HepG2 (cell line): ENCODE results near the gene ISG20L2. TPM values are rescaled to one million over a fixed set of nuclear protein-coding genes. Genes with fewer than 3 reads are reported as not detected.
A peak's percentile ranks its signal among the peaks of the same experiment; 100 is the strongest.

Experiments
- ARID4A ChIP-seq: sonication (generic); formaldehyde crosslinking; IDR thresholded peaks from 2 replicates; pipeline ENCODE4 v1.5.0; 2020; ENCODE audit warnings: mild to moderate bottlenecking, missing genetic modification reagents, borderline replicate concordance
- ARNTL ChIP-seq: sonication (generic); formaldehyde crosslinking; IDR thresholded peaks from 2 replicates; pipeline ENCODE4 v1.4.0; 2020; ENCODE audit warnings: mild to moderate bottlenecking, missing genetic modification reagents
- ATF7-NPFF ChIP-seq: sonication (generic); formaldehyde crosslinking; IDR thresholded peaks from 2 replicates; pipeline ENCODE4 v1.8.1; 2023; ENCODE audit warnings: mild to moderate bottlenecking, low read depth, missing genetic modification reagents, moderate library complexity
- ELF1 ChIP-seq: sonication (generic); formaldehyde crosslinking; IDR thresholded peaks from 2 replicates; pipeline ENCODE4 v1.4.0; 2020; ENCODE audit warnings: missing genetic modification reagents
- GATAD2A ChIP-seq: IDR thresholded peaks from 2 replicates; pipeline ENCODE4 v1.6.1; 2016
- HMGXB4 ChIP-seq, 2 experiments: sonication (generic) in 1 of 2; formaldehyde crosslinking in 1 of 2; IDR thresholded peaks; 2 replicates each; pipeline versions ENCODE4 v1.4.0 to v1.6.1; 2018 to 2020; ENCODE audit warnings: missing genetic modification reagents in 2 of 2, borderline replicate concordance in 1 of 2, low read depth in 1 of 2, mild to moderate bottlenecking in 1 of 2, missing biosample characterization in 1 of 2
- MXI1 ChIP-seq: IDR thresholded peaks from 3 replicates; pipeline ENCODE4 v1.6.1; 2012; ENCODE audit warnings: low read depth, low read length, inconsistent platforms, borderline replicate concordance
- NBN ChIP-seq: fragments of 450-650 bp; conservative IDR thresholded peaks from 2 replicates; pipeline ENCODE4 v1.6.1; 2017
- PATZ1 ChIP-seq: sonication (generic); formaldehyde crosslinking; IDR thresholded peaks from 2 replicates; pipeline ENCODE4 v1.4.0; 2020; ENCODE audit warnings: missing genetic modification reagents
- PHB2 ChIP-seq: fragments of 450-650 bp; IDR thresholded peaks from 2 replicates; pipeline ENCODE4 v1.6.1; 2018; ENCODE audit not compliant: partially characterized antibody
- POGZ ChIP-seq: sonication (generic); formaldehyde crosslinking; IDR thresholded peaks from 2 replicates; pipeline ENCODE4 v1.4.0; 2020; ENCODE audit warnings: mild to moderate bottlenecking, missing genetic modification reagents
- PRDM4 ChIP-seq: sonication (generic); formaldehyde crosslinking; IDR thresholded peaks from 2 replicates; pipeline ENCODE4 v1.9.0; 2021; ENCODE audit warnings: missing genetic modification reagents, borderline replicate concordance
- TARDBP ChIP-seq: sonication (generic); formaldehyde crosslinking; IDR thresholded peaks from 2 replicates; pipeline ENCODE4 v1.8.0; 2022; ENCODE audit warnings: mild to moderate bottlenecking, missing genetic modification reagents
- ZNF225 ChIP-seq: sonication (generic); formaldehyde crosslinking; IDR thresholded peaks from 2 replicates; pipeline ENCODE4 v1.4.0; 2020; ENCODE audit warnings: mild to moderate bottlenecking, missing genetic modification reagents
- ZNF256 ChIP-seq: sonication (generic); formaldehyde crosslinking; conservative IDR thresholded peaks from 2 replicates; pipeline ENCODE4 v1.4.0; 2020; ENCODE audit warnings: missing genetic modification reagents
- ZNF572 ChIP-seq: sonication (generic); formaldehyde crosslinking; IDR thresholded peaks from 2 replicates; pipeline ENCODE4 v1.5.1; 2020; ENCODE audit warnings: mild to moderate bottlenecking, missing genetic modification reagents
- ZNF768 ChIP-seq: sonication (generic); formaldehyde crosslinking; IDR thresholded peaks from 2 replicates; pipeline ENCODE4 v1.4.0; 2020; ENCODE audit warnings: missing genetic modification reagents
- ZNF841 ChIP-seq: sonication (generic); formaldehyde crosslinking; IDR thresholded peaks from 2 replicates; pipeline ENCODE4 v1.8.1; 2023; ENCODE audit warnings: missing genetic modification reagents, borderline replicate concordance
- ZNF878 ChIP-seq: sonication (generic); formaldehyde crosslinking; IDR thresholded peaks from 2 replicates; pipeline ENCODE4 v1.8.1; 2023; ENCODE audit warnings: mild to moderate bottlenecking, missing genetic modification reagents, moderate library complexity
- ZSCAN9 ChIP-seq: IDR thresholded peaks from 2 replicates; pipeline ENCODE4 v1.6.1; 2016; ENCODE audit warnings: borderline replicate concordance
- polyA plus RNA-seq, 8 experiments: library from polyadenylated mRNA; depleted of rRNA in 3 of 8; stranded (reverse) in 7 of 8; unstranded in 1 of 8; fragments of >200 nt; fragmentation: Illumina TruSeq in 4 of 8; extraction: Trizol in 4 of 8; gene quantifications; 2 replicates each; pipeline versions ENCODE4 v1.2.1 to v1.2.3, GENCODE V29; 2011 to 2016; ENCODE audit warnings: low read depth in 4 of 8, missing spikeins in 1 of 8, mixed read lengths in 1 of 8; ENCODE audit not compliant: insufficient read depth in 1 of 8
- total RNA-seq, 5 experiments: library from RNA; depleted of rRNA; stranded (reverse); fragments of >200 nt; fragmentation: Illumina TruSeq; extraction: Trizol; gene quantifications; 2 replicates each; pipeline ENCODE4 v1.2.3, GENCODE V29; 2016; ENCODE audit warnings: low read depth in 1 of 5

Gene ISG20L2
- total and polyA plus RNA-seq, 2 of the 13 experiments (the other 11 are each of a cell fraction or from before 2014, with no cell fraction given), result 19.8 to 21.3 TPM

- no peak for TF ChIP-seq ZNF225 (CRISPR knock-in tag)
- TF ChIP-seq HMGXB4 (CRISPR knock-in tag; IDR thresholded peaks at IDR 0.05; ENCODE audit: borderline replicate concordance in 1 of 2, low read depth in 1 of 2), result peak; percentile 75 to 89; a peak in 3 of 4 replicates
- TF ChIP-seq GATAD2A (CRISPR knock-in tag), result peak; percentile 52; the same call in 1 of the 2 replicates
- TF ChIP-seq ELF1 (CRISPR knock-in tag), result peak; percentile 78
- TF ChIP-seq ARID4A (CRISPR knock-in tag), result peak; percentile 55; the same call in 1 of the 2 replicates
- peak; percentile 72; the same call in 1 of the 2 replicates for TF ChIP-seq ZNF572 (CRISPR knock-in tag)
- no peak for TF ChIP-seq ZNF256 (CRISPR knock-in tag)
- TF ChIP-seq ZNF841 (CRISPR knock-in tag), result no peak
- peak; percentile 53 for TF ChIP-seq PATZ1 (CRISPR knock-in tag)
- peak; percentile 50; the same call in 1 of the 3 replicates for TF ChIP-seq MXI1
- TF ChIP-seq ZSCAN9, result no peak
- no peak for TF ChIP-seq ZNF878 (CRISPR knock-in tag)
- no peak for TF ChIP-seq PRDM4
- TF ChIP-seq NBN, result no peak
- peak; percentile 68 for TF ChIP-seq ZNF768 (CRISPR knock-in tag)
- TF ChIP-seq POGZ (CRISPR knock-in tag), result 0 out of 2 replicates have a peak, but pooled peaks have one; percentile 40
- no peak for TF ChIP-seq PHB2
- TF ChIP-seq TARDBP (CRISPR knock-in tag), result peak; percentile 39; the same call in 1 of the 2 replicates
- no peak for TF ChIP-seq ARNTL
- no peak for TF ChIP-seq ATF7-NPFF
Measured at GRCh38 chr1:156725683-156726280, 2.8 kb downstream of the ISG20L2 start (continued).
